ENCODE data around the gene ST6GALNAC2. TPM values are rescaled to one million over a fixed set of nuclear protein-coding genes. Genes with fewer than 3 reads are reported as not detected.

The ST6GALNAC2 gene
- total RNA-seq, result 0.66 TPM in 1 of 2 replicates, not detected in the other

GRCh38 chr17:76585649-76586593, at the start of gene ST6GALNAC2:
TSS of gene ST6GALNAC2 (minus strand) at chr17:76585860. CDS start at chr17:76585808, 52 bp downstream.

DNA sequence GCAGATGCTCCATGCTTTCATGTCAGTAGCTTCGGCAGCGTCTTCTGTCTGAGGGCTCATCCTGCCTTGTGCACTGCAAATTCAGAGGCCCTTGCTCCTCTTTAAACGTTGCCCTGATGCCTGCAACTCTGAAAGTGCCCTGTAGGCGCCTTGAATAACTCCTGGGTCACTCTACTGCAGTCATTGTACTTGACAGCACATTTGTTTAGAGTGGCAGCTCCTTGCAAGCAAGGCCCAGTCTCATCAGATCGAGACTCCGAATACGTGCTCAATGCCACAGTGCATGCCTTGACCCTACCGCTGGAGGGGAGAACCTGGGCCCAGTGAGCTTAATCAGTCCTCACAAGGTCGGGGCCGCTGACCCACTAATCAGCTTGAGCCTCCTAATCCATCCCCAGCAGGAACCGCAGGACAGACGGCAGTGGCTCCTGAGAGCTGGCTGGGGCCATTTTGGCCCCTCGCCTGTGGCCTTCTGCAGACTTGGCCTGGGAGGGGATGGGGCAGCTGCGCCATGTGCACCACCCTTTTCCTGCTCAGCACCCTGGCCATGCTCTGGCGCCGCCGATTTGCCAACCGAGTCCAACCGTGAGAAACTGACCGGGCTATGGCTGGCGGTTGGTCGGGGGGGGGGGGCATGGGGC, 45.9 kb downstream of the ST6GALNAC2 start, which contains the start of gene PRCD:
TSS of gene PRCD (plus strand) at position 414 of the 641 bp plus-strand sequence. CDS start at position 512, 98 bp downstream.

GRCh38 chr17:76537578-76538280, 47.9 kb downstream of the ST6GALNAC2 start, which contains the start of gene CYGB:
TSS of gene CYGB (minus strand) at chr17:76537709. CDS start at chr17:76537542, 167 bp downstream.

Other genes with a start within 250 kb of the ST6GALNAC2 start
- 36.9 and 51.6 TPM in 2 replicates for gene PRPSAP1, start 231.9 kb downstream of the ST6GALNAC2 start, total RNA-seq
- 102 and 124 TPM in 2 replicates for gene SPHK1, start 201.3 kb downstream of the ST6GALNAC2 start, total RNA-seq
- 22.7 and 32.5 TPM in 2 replicates for gene UBE2O, start 132.7 kb downstream of the ST6GALNAC2 start, total RNA-seq
- gene AANAT, start 118.3 kb downstream of the ST6GALNAC2 start, total RNA-seq, result not detected in 2 replicates
- 9.1 and 22.9 TPM in 2 replicates for gene RHBDF2, start 84.4 kb downstream of the ST6GALNAC2 start, total RNA-seq
- 0.45 and 5.0 TPM in 2 replicates for gene CYGB, start 48.2 kb downstream of the ST6GALNAC2 start, total RNA-seq
- 0.85 TPM in 1 of 2 replicates, not detected in the other for gene PRCD, start 45.8 kb downstream of the ST6GALNAC2 start, total RNA-seq
- 0.27 TPM in 1 of 2 replicates, not detected in the other for gene ST6GALNAC1, start 57.9 kb upstream of the ST6GALNAC2 start, total RNA-seq
- gene MXRA7, start 125.1 kb upstream of the ST6GALNAC2 start, total RNA-seq, result 78.5 and 200 TPM in 2 replicates
- 19.6 and 29.7 TPM in 2 replicates for gene JMJD6, start 140.7 kb upstream of the ST6GALNAC2 start, total RNA-seq
- gene METTL23, start 141.0 kb upstream of the ST6GALNAC2 start, total RNA-seq, result 13.6 and 14.8 TPM in 2 replicates
- gene SRSF2, start 151.5 kb upstream of the ST6GALNAC2 start, total RNA-seq, result 185 and 239 TPM in 2 replicates
- gene MFSD11, start 152.3 kb upstream of the ST6GALNAC2 start, total RNA-seq, result 19.0 and 22.8 TPM in 2 replicates